ENCODE measurements around the gene SPTBN1.

The SPTBN1 gene

GRCh38 chr2:54540194-54540593 is 84.1 kb downstream of the SPTBN1 start:
- TF ChIP-seq, protein P1, sequence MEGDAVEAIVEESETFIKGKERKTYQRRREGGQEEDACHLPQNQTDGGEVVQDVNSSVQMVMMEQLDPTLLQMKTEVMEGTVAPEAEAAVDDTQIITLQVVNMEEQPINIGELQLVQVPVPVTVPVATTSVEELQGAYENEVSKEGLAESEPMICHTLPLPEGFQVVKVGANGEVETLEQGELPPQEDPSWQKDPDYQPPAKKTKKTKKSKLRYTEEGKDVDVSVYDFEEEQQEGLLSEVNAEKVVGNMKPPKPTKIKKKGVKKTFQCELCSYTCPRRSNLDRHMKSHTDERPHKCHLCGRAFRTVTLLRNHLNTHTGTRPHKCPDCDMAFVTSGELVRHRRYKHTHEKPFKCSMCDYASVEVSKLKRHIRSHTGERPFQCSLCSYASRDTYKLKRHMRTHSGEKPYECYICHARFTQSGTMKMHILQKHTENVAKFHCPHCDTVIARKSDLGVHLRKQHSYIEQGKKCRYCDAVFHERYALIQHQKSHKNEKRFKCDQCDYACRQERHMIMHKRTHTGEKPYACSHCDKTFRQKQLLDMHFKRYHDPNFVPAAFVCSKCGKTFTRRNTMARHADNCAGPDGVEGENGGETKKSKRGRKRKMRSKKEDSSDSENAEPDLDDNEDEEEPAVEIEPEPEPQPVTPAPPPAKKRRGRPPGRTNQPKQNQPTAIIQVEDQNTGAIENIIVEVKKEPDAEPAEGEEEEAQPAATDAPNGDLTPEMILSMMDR (conservative IDR thresholded peaks at IDR 0.05): no peak
- TF ChIP-seq ZFX (IDR thresholded peaks at IDR 0.05): no peak
- no peak overlapping the region for H3K27ac ChIP-seq

DNA sequence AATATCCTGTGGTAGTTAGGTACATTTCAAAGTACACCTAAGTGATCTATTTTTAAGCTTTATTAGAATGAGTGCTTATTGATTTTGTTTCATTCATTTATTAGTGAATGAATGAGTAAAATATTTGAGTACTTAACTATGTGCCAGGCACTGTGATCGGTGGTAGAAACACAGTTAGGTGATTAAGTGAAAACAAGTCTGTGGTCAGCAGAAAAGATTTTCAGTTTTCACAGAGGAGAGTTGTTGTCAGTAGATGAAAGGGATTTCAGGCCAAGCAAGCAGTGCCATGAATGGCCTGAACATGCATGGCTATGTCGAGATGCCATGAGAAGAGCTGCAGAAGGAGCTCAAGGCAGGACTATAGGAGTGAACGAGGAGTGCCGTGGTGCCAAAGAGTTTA is 85.9 kb downstream of the SPTBN1 start:
- TF ChIP-seq, protein P1 (conservative IDR thresholded peaks at IDR 0.05): no peak
- TF ChIP-seq ZFX (IDR thresholded peaks at IDR 0.05): no peak
- H3K27ac ChIP-seq: no peak overlapping the region

DNA sequence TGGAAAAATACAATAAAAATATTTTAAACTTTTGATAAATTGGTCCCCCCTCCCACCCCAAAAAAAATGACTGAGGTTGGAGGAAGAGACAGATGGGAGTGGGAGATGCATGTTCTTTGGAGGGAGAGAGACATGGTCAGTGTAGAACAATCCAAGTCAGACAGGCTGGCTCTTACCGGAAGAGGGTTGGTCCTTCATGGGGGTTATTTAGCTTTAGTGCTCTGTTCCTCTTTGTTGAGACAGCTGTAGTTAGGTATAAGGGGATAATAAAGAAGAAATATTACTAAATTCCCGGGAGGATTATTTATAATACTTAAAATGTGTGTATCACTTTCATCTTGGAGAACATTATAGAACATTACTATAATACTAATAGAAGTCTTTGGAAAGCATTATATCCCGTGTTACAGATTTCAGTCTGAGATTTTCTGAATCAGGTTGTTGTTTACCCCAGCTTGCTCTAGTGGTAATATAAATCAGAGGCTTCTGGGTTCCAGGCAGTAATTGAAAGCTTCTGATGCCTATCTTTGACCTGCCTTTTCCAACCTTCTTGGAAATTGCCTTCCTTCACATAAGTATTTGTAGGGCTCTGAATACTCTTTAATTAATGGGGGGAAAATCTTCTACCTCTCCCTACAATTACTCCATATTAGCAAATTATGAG is 87.7 kb downstream of the SPTBN1 start:
- no peak overlapping the region for H3K27ac ChIP-seq
- TF ChIP-seq ZFX (IDR thresholded peaks at IDR 0.05): no peak
- TF ChIP-seq, protein P1 (conservative IDR thresholded peaks at IDR 0.05): no peak

GRCh38 chr2:54545702-54546450 is 89.7 kb downstream of the SPTBN1 start:
- TF ChIP-seq, protein P1 (conservative IDR thresholded peaks at IDR 0.05): no peak
- H3K27ac ChIP-seq: no peak overlapping the region

- TF ChIP-seq, protein P1 (conservative IDR thresholded peaks at IDR 0.05): no peak
- TF ChIP-seq ZFX (IDR thresholded peaks at IDR 0.05): no peak
These were observed 90.4 kb downstream of the SPTBN1 start for GRCh38 chr2:54546518-54546917.

GRCh38 chr2:54546923-54547720 is 91.0 kb downstream of the SPTBN1 start:
- TF ChIP-seq ZFX (IDR thresholded peaks at IDR 0.05): no peak
- TF ChIP-seq, protein P1 (conservative IDR thresholded peaks at IDR 0.05): no peak
- no peak overlapping the region for H3K27ac ChIP-seq

More at GRCh38 chr2:54546518-54546917, 90.4 kb downstream of the SPTBN1 start:
- no peak overlapping the region for H3K27ac ChIP-seq

DNA sequence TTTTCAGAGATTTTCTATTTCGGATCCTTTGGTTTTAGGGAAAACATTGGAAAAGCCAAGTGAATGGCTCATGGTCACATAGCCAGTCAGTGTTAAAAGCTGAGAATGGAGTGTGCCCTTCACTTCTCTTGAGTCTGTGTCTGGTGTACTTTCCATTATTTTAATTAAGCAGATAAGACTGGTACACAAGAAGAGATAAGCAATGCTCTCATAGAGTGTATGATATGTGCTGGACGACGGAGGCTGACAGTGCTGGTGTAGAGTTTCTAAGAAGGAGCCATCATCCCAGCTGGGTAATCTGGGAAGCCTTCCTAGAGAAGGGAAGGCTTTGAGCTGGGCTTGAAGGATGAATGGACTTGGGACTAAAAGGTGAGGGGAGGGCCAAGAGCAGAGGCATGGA is 93.3 kb downstream of the SPTBN1 start:
- TF ChIP-seq, protein P1 (conservative IDR thresholded peaks at IDR 0.05): no peak
- no peak for TF ChIP-seq ZFX (IDR thresholded peaks at IDR 0.05)
- no peak overlapping the region for H3K27ac ChIP-seq

All from C4-2B (cell line).